Erythroblast (primary cell): ENCODE measurements around the gene DOCK1.

Source experiments
- GATA1 ChIP-seq: IDR thresholded peaks from 2 replicates; pipeline ENCODE4 v1.6.1; 2011; ENCODE audit warnings: low read depth, mild to moderate bottlenecking, control low read depth, low read length, moderate library complexity
- POLR2A ChIP-seq: IDR thresholded peaks from 2 replicates; pipeline ENCODE4 v1.6.1; 2011; ENCODE audit warnings: mild to moderate bottlenecking, low read length

GRCh38 chr10:127325506-127325905 lies 420.3 kb downstream of the DOCK1 start:
- TF ChIP-seq POLR2A (no peak), GATA1 (no peak)
